ENCODE measurements around the gene VWA5B1. TPM values are rescaled to one million over a fixed set of nuclear protein-coding genes. Genes with fewer than 3 reads are reported as not detected.

The VWA5B1 gene
- not detected in 2 replicates for total RNA-seq

DNA sequence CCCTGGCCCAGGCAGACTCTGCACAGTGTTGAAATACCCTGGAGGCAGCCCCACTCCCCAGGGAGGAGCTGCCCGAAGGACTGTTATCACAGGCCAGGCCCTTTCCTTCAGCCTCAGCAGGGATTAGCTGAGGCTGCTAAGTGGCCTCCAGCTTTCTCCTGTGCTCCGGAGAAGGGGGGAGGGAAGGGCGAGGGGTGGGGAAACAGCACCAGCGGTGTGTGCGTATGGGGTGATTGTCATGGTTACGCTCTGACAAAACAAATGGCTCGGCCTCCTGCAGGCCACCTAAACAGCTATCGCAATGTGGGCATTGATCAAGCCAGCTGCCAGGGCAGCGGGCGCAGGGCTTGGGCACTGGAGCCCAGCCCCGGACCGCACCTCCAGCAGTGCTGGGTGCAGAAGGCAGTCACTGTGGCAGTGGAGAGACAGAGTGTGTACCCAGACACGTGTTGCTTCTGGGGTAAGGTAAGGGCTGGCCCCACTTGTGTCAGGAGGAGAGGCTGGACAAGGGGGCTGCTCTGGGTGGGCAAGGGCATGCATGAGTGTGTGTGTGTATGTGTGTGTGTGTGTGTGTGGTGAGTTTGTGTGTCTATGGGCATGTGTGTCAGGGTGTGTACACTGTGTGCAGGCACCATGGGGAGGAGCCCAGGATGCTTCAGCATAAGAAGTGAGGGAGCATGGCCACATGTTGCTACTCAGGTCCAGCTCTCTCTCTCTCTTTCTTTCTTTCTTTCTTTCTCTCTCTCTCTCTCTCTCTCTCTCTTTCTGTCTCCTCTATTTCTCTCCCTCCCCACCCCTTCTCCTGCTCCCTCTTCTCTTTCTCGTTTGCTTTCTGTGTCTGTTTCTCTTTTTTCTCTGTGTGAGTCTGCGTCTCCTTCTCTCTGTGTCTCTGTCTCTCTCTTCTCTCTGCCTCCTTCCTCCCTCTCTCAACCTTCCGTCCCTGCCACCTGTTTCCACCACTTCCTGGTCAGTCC is at the start of gene VWA5B1:
Gene VWA5B1 (plus strand): TSS at position 252 of the 974 bp plus-strand sequence. CDS start 19,727 bp downstream, outside the sequence.
- no peak within 1 kb of the TSS for H3K4me3 ChIP-seq (ENCODE audit: insufficient read depth, low read length)
- no peaks in the 10 kb centered on the region for H4K20me1 ChIP-seq (ENCODE audit: insufficient read depth, low read length)
- no peak for TF ChIP-seq CTCF (IDR thresholded peaks at IDR 0.05; ENCODE audit: extremely low read depth, low read depth, low read length)
- no peaks in the 10 kb centered on the region for H3K4me1 ChIP-seq (ENCODE audit: insufficient read depth, low read length)
- no peak within 1 kb of the TSS for H3K27ac ChIP-seq (ENCODE audit: low read depth, low read length)
- no peaks in the 10 kb centered on the region for H3K9me3 ChIP-seq (ENCODE audit: low read depth, low read length)
- no peak for DNase-seq (ENCODE audit: insufficient read length, low spot score, missing footprints)
- no peaks in the 10 kb centered on the region for H3K36me3 ChIP-seq (ENCODE audit: insufficient read depth, low read length)
- H2AFZ ChIP-seq (ENCODE audit: low read length): no peak within 1 kb of the TSS
- no peak within 1 kb of the TSS for H3K4me2 ChIP-seq (ENCODE audit: insufficient read depth, low read length)
- H3K27me3 ChIP-seq (ENCODE audit: insufficient read depth, low read length): peaks cover 62% of the 10 kb centered on the region
- H3K79me2 ChIP-seq (ENCODE audit: insufficient read depth, low read length): no peaks in the 10 kb centered on the region

- Histone ChIP-seq H3K27me3 (ENCODE audit: insufficient read depth, low read length) (peaks cover 45% of the 10 kb centered on the region), H3K9me3 (ENCODE audit: low read depth, low read length) (no peaks in the 10 kb centered on the region)
- TF ChIP-seq CTCF (IDR thresholded peaks at IDR 0.05; ENCODE audit: extremely low read depth, low read depth, low read length): no peak
These were observed 47.7 kb upstream of the VWA5B1 start for GRCh38 chr1:20242890-20243479.

DNA sequence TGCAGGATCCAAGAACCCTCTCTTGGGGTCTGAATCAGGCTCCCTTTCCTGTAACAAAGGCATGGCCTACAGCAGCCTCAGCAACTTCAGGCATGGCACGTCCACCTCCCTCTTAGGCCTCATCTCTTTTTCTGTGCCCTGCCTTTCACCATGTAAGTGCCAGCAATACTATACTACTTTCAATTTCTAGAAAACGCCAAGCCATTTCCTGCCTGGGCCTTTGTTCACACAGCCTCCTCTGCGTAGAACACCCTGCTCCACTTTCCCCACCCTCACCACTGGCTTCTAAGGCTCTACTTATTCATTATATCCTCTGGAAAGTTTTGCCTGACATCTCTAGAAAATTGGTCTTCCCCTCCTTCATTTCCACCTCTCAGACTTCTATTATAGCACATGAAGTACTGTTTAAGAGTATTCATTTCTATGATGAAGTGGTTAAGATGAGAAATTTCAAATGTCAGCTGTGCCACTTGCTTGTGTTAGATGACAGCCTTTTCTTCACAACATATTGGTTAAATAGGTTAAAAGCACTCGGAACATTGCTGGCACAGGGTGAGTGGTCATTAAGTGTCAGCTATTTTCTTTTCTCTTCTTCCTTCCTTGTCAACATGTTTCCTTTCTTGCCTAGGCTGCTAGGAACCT is 41.6 kb upstream of the VWA5B1 start:
- Histone ChIP-seq H3K4me2 (ENCODE audit: insufficient read depth, low read length) (no peak overlapping the region), H4K20me1 (ENCODE audit: insufficient read depth, low read length) (no peaks in the 10 kb centered on the region), H3K4me3 (ENCODE audit: insufficient read depth, low read length) (no peak overlapping the region), H3K9me3 (ENCODE audit: low read depth, low read length) (no peaks in the 10 kb centered on the region), H3K27ac (ENCODE audit: low read depth, low read length) (no peak overlapping the region), H3K4me1 (ENCODE audit: insufficient read depth, low read length) (peaks cover 6% of the 10 kb centered on the region), H3K79me2 (ENCODE audit: insufficient read depth, low read length) (no peaks in the 10 kb centered on the region), H3K36me3 (ENCODE audit: insufficient read depth, low read length) (no peaks in the 10 kb centered on the region), H3K27me3 (ENCODE audit: insufficient read depth, low read length) (peaks cover 19% of the 10 kb centered on the region), H2AFZ (ENCODE audit: low read length) (peak overlapping the region; percentile 55)
- TF ChIP-seq CTCF (IDR thresholded peaks at IDR 0.05; ENCODE audit: extremely low read depth, low read depth, low read length): no peak
- no peak for DNase-seq (ENCODE audit: insufficient read length, low spot score, missing footprints)

More at GRCh38 chr1:20242890-20243479, 47.7 kb upstream of the VWA5B1 start:
- Histone ChIP-seq H3K4me1 (ENCODE audit: insufficient read depth, low read length) (no peaks in the 10 kb centered on the region), H2AFZ (ENCODE audit: low read length) (no peak overlapping the region), H3K4me3 (ENCODE audit: insufficient read depth, low read length) (no peak overlapping the region), H4K20me1 (ENCODE audit: insufficient read depth, low read length) (no peaks in the 10 kb centered on the region), H3K4me2 (ENCODE audit: insufficient read depth, low read length) (no peak overlapping the region), H3K27ac (ENCODE audit: low read depth, low read length) (no peak overlapping the region), H3K79me2 (ENCODE audit: insufficient read depth, low read length) (no peaks in the 10 kb centered on the region), H3K36me3 (ENCODE audit: insufficient read depth, low read length) (no peaks in the 10 kb centered on the region)
- no peak for DNase-seq (ENCODE audit: insufficient read length, low spot score, missing footprints)

Data from osteoblast (primary cell).